ENCODE results near the gene TMEM229B.
"Not testable (repeated sequence)": the region's sequence is repeated elsewhere in the genome, so short reads cannot be mapped to it uniquely, and the experiment has no call there.

The TMEM229B gene

GRCh38 chr14:67464377-67464776, 24.1 kb downstream of the TMEM229B start:
- H3K36me3 Mint-ChIP-seq (ENCODE audit: low read depth) = no peaks in the 10 kb centered on the region
- peaks cover 9% of the 10 kb centered on the region for H3K4me1 Mint-ChIP-seq (ENCODE audit: low read depth)
- no peak overlapping the region for H3K27ac Mint-ChIP-seq
- H3K9me3 Mint-ChIP-seq = no peaks in the 10 kb centered on the region
- H3K4me3 Mint-ChIP-seq = no peak overlapping the region
- H3K27me3 Mint-ChIP-seq (ENCODE audit: low read depth) = peaks cover 26% of the 10 kb centered on the region

GRCh38 chr14:67463900-67464299, 24.6 kb downstream of the TMEM229B start:
- Mint-ChIP-seq H3K9me3 (no peaks in the 10 kb centered on the region), H3K4me3 (no peak overlapping the region), H3K36me3 (ENCODE audit: low read depth) (no peaks in the 10 kb centered on the region), H3K4me1 (ENCODE audit: low read depth) (peaks cover 9% of the 10 kb centered on the region), H3K27me3 (ENCODE audit: low read depth) (peaks cover 27% of the 10 kb centered on the region), H3K27ac (no peak overlapping the region)

- Mint-ChIP-seq H3K36me3 (ENCODE audit: low read depth) (no peaks in the 10 kb centered on the region), H3K4me1 (ENCODE audit: low read depth) (peaks cover 9% of the 10 kb centered on the region), H3K9me3 (no peaks in the 10 kb centered on the region), H3K27ac (no peak overlapping the region), H3K4me3 (no peak overlapping the region), H3K27me3 (ENCODE audit: low read depth) (peaks cover 30% of the 10 kb centered on the region)
Measured at GRCh38 chr14:67461996-67462395, 26.5 kb downstream of the TMEM229B start.

GRCh38 chr14:67461341-67461985, 27.1 kb downstream of the TMEM229B start:
- Mint-ChIP-seq H3K9me3 (no peaks in the 10 kb centered on the region), H3K36me3 (ENCODE audit: low read depth) (no peaks in the 10 kb centered on the region), H3K4me3 (no peak overlapping the region), H3K4me1 (ENCODE audit: low read depth) (peaks cover 9% of the 10 kb centered on the region), H3K27ac (no peak overlapping the region), H3K27me3 (ENCODE audit: low read depth) (peaks cover 30% of the 10 kb centered on the region)

- H3K4me1 Mint-ChIP-seq (ENCODE audit: low read depth) = peaks cover 4% of the 10 kb centered on the region
- H3K4me3 Mint-ChIP-seq = no peak overlapping the region
- no peaks in the 10 kb centered on the region for H3K9me3 Mint-ChIP-seq
- H3K27ac Mint-ChIP-seq = no peak overlapping the region
- H3K36me3 Mint-ChIP-seq (ENCODE audit: low read depth) = no peaks in the 10 kb centered on the region
- peaks cover 13% of the 10 kb centered on the region for H3K27me3 Mint-ChIP-seq (ENCODE audit: low read depth)
Measured at GRCh38 chr14:67459336-67459735, 29.2 kb downstream of the TMEM229B start.

GRCh38 chr14:67457782-67458181, 30.7 kb downstream of the TMEM229B start:
- H3K4me1 Mint-ChIP-seq (ENCODE audit: low read depth) = peaks cover 3% of the 10 kb centered on the region
- no peaks in the 10 kb centered on the region for H3K9me3 Mint-ChIP-seq
- H3K4me3 Mint-ChIP-seq = no peak overlapping the region
- peaks cover 8% of the 10 kb centered on the region for H3K27me3 Mint-ChIP-seq (ENCODE audit: low read depth)
- no peak overlapping the region for H3K27ac Mint-ChIP-seq
- no peaks in the 10 kb centered on the region for H3K36me3 Mint-ChIP-seq (ENCODE audit: low read depth)

- Mint-ChIP-seq H3K9me3 (no peaks in the 10 kb centered on the region), H3K36me3 (ENCODE audit: low read depth) (no peaks in the 10 kb centered on the region), H3K4me1 (ENCODE audit: low read depth) (no peaks in the 10 kb centered on the region), H3K27ac (no peak overlapping the region), H3K27me3 (ENCODE audit: low read depth) (peaks cover 8% of the 10 kb centered on the region), H3K4me3 (no peak overlapping the region)
Measured at GRCh38 chr14:67456732-67457131, 31.8 kb downstream of the TMEM229B start.

GRCh38 chr14:67453575-67454300, 34.8 kb downstream of the TMEM229B start:
- peaks cover 3% of the 10 kb centered on the region for H3K27me3 Mint-ChIP-seq (ENCODE audit: low read depth)
- H3K4me1 Mint-ChIP-seq (ENCODE audit: low read depth) = no peaks in the 10 kb centered on the region
- no peaks in the 10 kb centered on the region for H3K36me3 Mint-ChIP-seq (ENCODE audit: low read depth)
- H3K4me3 Mint-ChIP-seq = no peak overlapping the region
- H3K9me3 Mint-ChIP-seq = no peaks in the 10 kb centered on the region
- no peak overlapping the region for H3K27ac Mint-ChIP-seq

- not testable (repeated sequence) for H3K36me3 Mint-ChIP-seq (ENCODE audit: low read depth); H3K27ac Mint-ChIP-seq; H3K9me3 Mint-ChIP-seq; H3K4me3 Mint-ChIP-seq; H3K27me3 Mint-ChIP-seq (ENCODE audit: low read depth); H3K4me1 Mint-ChIP-seq (ENCODE audit: low read depth)
Measured at GRCh38 chr14:67451667-67452066, 36.9 kb downstream of the TMEM229B start.

GRCh38 chr14:67449096-67449495, 39.4 kb downstream of the TMEM229B start:
- Mint-ChIP-seq H3K36me3 (ENCODE audit: low read depth) (no peaks in the 10 kb centered on the region), H3K9me3 (no peaks in the 10 kb centered on the region), H3K27ac (no peak overlapping the region), H3K4me3 (no peak overlapping the region), H3K27me3 (ENCODE audit: low read depth) (peaks cover 6% of the 10 kb centered on the region), H3K4me1 (ENCODE audit: low read depth) (no peaks in the 10 kb centered on the region)

GRCh38 chr14:67447033-67447381, 41.5 kb downstream of the TMEM229B start:
- Mint-ChIP-seq H3K27ac (no peak overlapping the region), H3K36me3 (ENCODE audit: low read depth) (no peaks in the 10 kb centered on the region), H3K27me3 (ENCODE audit: low read depth) (peaks cover 22% of the 10 kb centered on the region), H3K4me1 (ENCODE audit: low read depth) (no peaks in the 10 kb centered on the region), H3K9me3 (no peaks in the 10 kb centered on the region), H3K4me3 (no peak overlapping the region)

GRCh38 chr14:67446371-67447032, 42.0 kb downstream of the TMEM229B start:
- Mint-ChIP-seq H3K27me3 (ENCODE audit: low read depth) (peaks cover 22% of the 10 kb centered on the region), H3K27ac (no peak overlapping the region), H3K9me3 (no peaks in the 10 kb centered on the region), H3K4me1 (ENCODE audit: low read depth) (no peaks in the 10 kb centered on the region), H3K36me3 (ENCODE audit: low read depth) (no peaks in the 10 kb centered on the region), H3K4me3 (no peak overlapping the region)

- Mint-ChIP-seq H3K27me3 (ENCODE audit: low read depth) (peaks cover 22% of the 10 kb centered on the region), H3K36me3 (ENCODE audit: low read depth) (no peaks in the 10 kb centered on the region), H3K4me3 (no peak overlapping the region), H3K27ac (no peak overlapping the region), H3K9me3 (no peaks in the 10 kb centered on the region), H3K4me1 (ENCODE audit: low read depth) (no peaks in the 10 kb centered on the region)
Measured at GRCh38 chr14:67444395-67444794, 44.1 kb downstream of the TMEM229B start.

GRCh38 chr14:67442139-67442906, 46.2 kb downstream of the TMEM229B start:
- no peaks in the 10 kb centered on the region for H3K4me1 Mint-ChIP-seq (ENCODE audit: low read depth)
- H3K9me3 Mint-ChIP-seq = no peaks in the 10 kb centered on the region
- no peak overlapping the region for H3K27ac Mint-ChIP-seq
- no peak overlapping the region for H3K4me3 Mint-ChIP-seq
- peaks cover 30% of the 10 kb centered on the region for H3K27me3 Mint-ChIP-seq (ENCODE audit: low read depth)
- H3K36me3 Mint-ChIP-seq (ENCODE audit: low read depth) = no peaks in the 10 kb centered on the region
